GM18511 (cell line): Measurements from ENCODE around the gene ABR.
"Not testable (repeated sequence)": the region's sequence is repeated elsewhere in the genome, so short reads cannot be mapped to it uniquely, and the experiment has no call there.

Experiments used
- ATAC-seq: cut with Tn5 transposase; IDR thresholded peaks from one replicate; pipeline ENCODE4 v1.9.1; 2021; ENCODE audit warnings: mild to moderate bottlenecking, moderate library complexity; ENCODE audit not compliant: unreplicated experiment

ABR gene

GRCh38 chr17:1174263-1174880 lies 5.4 kb downstream of the ABR start:
- no peak for ATAC-seq

- ATAC-seq = no peak
These were observed 6.1 kb downstream of the ABR start for GRCh38 chr17:1173432-1174262.

GRCh38 chr17:1171953-1172352 lies 7.8 kb downstream of the ABR start:
- no peak for ATAC-seq

- no peak for ATAC-seq
These were observed 9.0 kb downstream of the ABR start for GRCh38 chr17:1170739-1171138.

- ATAC-seq = no peak
These were observed 9.9 kb downstream of the ABR start for GRCh38 chr17:1169929-1170312.

- no peak for ATAC-seq
These were observed 10.4 kb downstream of the ABR start for GRCh38 chr17:1169221-1169928.

GRCh38 chr17:1168533-1169220 lies 11.1 kb downstream of the ABR start:
- ATAC-seq = no peak

GRCh38 chr17:1166276-1166675 lies 13.5 kb downstream of the ABR start:
- no peak for ATAC-seq

GRCh38 chr17:1165836-1166235 lies 13.9 kb downstream of the ABR start:
- ATAC-seq = no peak

- ATAC-seq = no peak
These were observed 14.7 kb downstream of the ABR start for GRCh38 chr17:1164935-1165556.

- ATAC-seq = no peak
These were observed 17.5 kb downstream of the ABR start for GRCh38 chr17:1162116-1162855.

GRCh38 chr17:1160591-1161390 lies 19.0 kb downstream of the ABR start:
- ATAC-seq = no peak

- no peak for ATAC-seq
These were observed 20.2 kb downstream of the ABR start for GRCh38 chr17:1159431-1160180.

GRCh38 chr17:1158879-1159278 lies 20.9 kb downstream of the ABR start:
- no peak for ATAC-seq

- no peak for ATAC-seq
These were observed 22.9 kb downstream of the ABR start for GRCh38 chr17:1156864-1157263.

- no peak for ATAC-seq
These were observed 25.1 kb downstream of the ABR start for GRCh38 chr17:1154704-1155103.

- ATAC-seq = no peak
These were observed 25.8 kb downstream of the ABR start for GRCh38 chr17:1153795-1154546.

GRCh38 chr17:1152582-1152981 lies 27.2 kb downstream of the ABR start:
- not testable (repeated sequence) for ATAC-seq
